ENCODE results near the gene CWH43.
"Not testable (repeated sequence)": the region's sequence is repeated elsewhere in the genome, so short reads cannot be mapped to it uniquely, and the experiment has no call there.

The CWH43 gene

GRCh38 chr4:48976041-48976440, 10.0 kb upstream of the CWH43 start:
- no peak for DNase-seq (ENCODE audit: low spot score)

DNA sequence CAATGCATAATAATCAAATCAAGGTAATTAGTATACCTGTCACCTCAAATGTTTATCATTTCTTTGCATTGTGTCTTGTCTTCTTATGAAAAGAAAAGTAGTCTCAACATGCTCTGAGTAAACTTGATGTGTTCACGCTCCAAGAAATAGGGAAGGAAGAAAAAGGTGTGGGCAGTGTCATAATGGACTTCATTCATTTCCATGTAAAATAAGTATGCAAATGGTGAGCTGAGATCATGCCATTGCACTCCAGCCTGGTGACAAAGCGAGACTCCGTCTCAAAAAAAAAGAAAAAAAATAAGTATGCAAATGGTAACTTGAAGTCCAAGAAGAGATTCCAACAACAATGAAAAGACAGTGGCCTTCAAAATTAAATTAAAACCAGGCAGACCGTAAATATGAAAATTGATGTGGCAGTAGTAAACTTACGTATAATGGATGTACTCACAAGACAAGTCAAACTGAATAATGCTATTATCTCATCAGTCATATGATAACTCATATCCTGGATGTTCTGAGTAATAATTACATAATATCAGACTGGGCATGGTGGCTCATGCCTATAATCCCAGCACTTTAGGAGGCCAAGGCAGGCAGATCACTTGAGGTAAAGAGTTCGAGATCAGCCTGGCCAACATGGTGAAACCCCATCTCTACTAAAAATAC, 6.0 kb upstream of the CWH43 start:
- DNase-seq (ENCODE audit: low spot score), result no peak

DNA sequence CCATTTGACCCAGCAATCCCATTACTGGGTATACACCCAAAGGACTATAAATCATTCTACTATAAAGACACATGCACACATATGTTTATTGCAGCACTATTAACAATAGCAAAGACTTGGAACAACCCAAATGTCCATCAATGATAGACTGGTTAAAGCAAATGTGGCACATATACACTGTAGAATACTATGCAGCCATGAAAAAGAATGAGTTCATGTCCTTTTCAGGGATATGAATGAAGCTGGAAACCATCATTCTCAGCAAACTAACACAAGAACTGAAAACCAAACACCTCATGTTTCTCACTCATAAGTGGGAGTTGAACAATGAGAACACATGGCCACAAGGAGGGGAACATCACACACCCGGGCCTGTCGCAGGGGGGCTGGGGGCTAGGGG, 2.1 kb upstream of the CWH43 start:
- DNase-seq (ENCODE audit: low spot score), result not testable (repeated sequence)

DNA sequence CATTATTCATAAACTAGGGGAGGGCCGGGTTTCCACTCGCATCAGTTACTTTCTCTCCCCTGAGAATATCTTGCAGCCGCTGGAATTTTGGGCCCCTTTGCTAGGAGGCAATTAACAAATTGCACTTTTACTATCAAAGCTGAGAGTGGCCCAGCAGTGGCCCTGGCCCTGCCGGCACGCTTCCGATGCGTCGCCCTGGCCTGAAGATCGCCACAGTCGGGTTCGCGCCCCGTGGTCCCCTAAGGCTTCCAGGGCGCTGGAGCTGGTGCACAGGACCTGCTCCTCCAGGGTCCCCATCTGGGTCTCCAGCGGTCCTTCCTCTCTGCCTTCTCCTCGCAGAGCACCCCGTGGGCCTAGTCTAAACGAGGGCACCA, 486 bp upstream of the CWH43 start:
- DNase-seq (ENCODE audit: low spot score), result no peak

GRCh38 chr4:48986654-48987164, 634 bp downstream of the CWH43 start:
- no peak for DNase-seq (ENCODE audit: low spot score)

- no peak for DNase-seq (ENCODE audit: low spot score)
Measured at GRCh38 chr4:48989461-48990203, 3.6 kb downstream of the CWH43 start.

GRCh38 chr4:48991357-48991756, 5.3 kb downstream of the CWH43 start:
- DNase-seq (ENCODE audit: low spot score), result no peak

DNA sequence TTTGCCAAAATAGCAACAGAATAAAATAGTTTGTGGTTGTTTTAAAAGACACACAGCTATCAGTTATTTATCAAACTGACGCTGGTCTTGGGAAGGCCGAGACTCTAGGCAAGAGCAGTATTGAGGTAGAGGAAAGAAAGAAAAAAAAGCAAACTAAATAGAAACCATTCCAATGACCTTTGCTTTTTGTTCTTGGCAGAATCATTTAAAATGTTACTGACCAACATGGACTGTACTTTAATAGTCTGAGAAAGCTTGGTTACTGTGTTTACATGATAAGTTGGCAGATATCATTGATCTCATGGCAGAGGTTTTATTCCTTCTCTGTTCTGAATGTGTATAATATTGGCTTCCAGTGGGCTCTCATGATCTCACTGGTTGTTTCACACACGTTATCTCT, 11.9 kb downstream of the CWH43 start:
- no peak for DNase-seq (ENCODE audit: low spot score)

DNA sequence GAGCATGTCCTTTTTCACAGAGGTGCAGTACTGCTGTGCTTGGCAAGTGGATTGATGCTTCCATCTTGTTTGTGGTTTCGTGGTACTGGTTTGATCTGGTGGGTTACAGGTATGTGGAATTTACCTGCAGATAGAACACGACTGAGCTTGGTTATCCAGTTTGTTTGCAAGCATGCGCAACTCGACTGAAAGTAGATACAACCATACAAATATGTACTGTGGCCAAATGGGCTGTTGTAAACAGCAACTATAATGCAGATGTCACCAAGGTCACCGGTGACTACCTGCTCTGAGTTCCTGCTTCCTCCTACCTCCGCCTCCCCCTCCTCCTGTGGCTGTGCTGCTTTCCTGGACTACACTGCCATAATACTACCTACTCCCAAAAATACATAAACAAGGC, 12.4 kb downstream of the CWH43 start:
- DNase-seq (ENCODE audit: low spot score), result no peak

- DNase-seq (ENCODE audit: low spot score), result no peak
Measured at GRCh38 chr4:49000806-49001205, 14.7 kb downstream of the CWH43 start.

GRCh38 chr4:49002931-49003330, 16.9 kb downstream of the CWH43 start:
- DNase-seq (ENCODE audit: low spot score), result no peak

GRCh38 chr4:49018718-49019295, 32.7 kb downstream of the CWH43 start:
- DNase-seq (ENCODE audit: low spot score), result no peak

- no peak for DNase-seq (ENCODE audit: low spot score)
Measured at GRCh38 chr4:49032440-49033161, 46.5 kb downstream of the CWH43 start.

DNA sequence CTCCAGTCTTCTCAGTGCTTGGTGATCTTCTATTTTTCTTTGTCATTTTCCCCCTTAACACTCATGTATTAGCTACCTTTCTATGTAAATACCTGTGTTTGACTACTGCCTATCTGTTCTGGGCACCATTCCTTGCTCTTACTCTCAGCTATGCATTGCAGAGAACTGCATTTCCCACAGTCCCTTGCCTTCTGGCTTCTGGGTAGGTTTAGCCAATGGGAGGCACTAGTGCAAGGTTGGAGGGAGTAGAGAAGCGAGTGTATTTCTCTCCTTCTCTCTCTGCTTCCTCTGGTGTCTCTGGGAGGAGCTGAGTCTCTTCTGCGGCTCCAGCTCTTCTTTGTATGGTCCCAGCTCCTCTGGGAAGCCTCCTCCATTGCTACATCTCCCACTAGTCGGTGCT, 50.5 kb downstream of the CWH43 start:
- no peak for DNase-seq (ENCODE audit: low spot score)

GRCh38 chr4:49044270-49044669, 58.2 kb downstream of the CWH43 start:
- DNase-seq (ENCODE audit: low spot score), result no peak

DNA sequence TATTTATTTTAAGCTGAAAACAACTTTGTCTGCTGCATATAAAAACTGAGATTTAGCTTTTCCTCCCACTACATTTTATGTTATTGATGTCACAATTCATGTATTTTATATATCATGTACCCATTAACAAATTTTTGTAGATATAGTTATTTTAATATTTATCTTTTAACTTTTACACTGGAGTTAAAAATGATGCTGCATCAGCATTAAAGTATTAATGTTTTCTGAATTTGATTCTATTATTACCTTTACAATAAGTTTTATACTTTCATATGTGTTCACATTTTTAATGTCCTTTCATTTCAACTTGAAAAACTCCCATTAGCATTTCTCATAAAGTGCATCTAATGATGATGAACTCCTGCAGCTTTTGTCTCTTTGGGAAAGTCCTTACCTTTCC, 72.2 kb downstream of the CWH43 start:
- DNase-seq (ENCODE audit: low spot score), result no peak

DNA sequence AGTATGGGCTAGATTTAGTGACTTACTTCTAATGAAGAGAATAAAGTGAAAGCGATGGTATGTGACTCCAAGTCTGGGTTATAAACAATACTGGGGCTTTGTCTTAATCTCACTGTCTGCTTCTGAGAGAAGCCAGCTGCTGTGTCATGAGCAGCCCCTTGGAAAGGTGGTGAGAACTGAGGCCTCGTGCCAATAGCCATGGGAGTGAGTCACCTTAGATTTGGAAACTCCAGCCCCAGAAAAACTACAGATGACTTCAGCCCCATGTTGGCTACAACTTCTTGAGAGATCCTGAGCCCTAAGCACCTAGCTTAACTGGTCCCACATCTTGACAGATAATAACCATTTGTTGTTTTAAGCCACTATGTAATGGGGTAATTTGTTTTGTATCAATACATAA, 77.6 kb downstream of the CWH43 start:
- no peak for DNase-seq (ENCODE audit: low spot score)

DNA sequence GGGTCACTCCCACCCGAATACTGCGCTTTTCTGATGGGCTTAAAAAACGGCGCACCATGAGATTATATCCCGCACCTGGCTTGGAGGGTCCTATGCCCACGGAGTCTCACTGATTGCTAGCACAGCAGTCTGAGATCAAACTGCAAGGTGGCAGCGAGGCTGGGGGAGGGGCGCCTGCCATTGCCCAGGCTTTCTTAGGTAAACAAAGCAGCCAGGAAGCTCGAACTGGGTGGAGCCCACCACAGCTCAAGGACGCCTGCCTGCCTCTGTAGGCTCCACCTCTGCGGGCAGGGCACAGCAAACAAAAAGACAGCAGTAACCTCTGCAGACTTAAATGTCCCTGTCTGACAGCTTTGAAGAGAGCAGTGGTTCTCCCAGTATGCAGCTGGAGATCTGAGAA, 86.1 kb downstream of the CWH43 start:
- not testable (repeated sequence) for DNase-seq (ENCODE audit: low spot score)

DNA sequence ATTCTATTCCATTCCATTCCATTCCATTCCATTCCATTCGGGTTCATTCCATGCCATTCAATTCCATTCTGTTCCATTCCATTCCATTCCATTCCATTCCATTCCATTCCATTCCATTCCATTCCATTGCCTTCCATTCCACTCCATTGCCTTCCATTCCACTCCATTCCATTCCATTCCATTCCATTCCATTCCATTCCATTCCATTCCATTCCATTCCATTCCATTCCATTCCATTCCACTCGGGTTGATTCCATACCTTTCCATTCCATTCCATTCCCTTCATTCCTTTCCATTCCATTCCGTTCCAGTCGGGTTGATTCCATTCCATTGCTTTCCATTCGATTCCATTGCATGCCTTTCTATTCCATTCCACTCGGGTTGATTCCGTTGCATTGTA, 105.8 kb downstream of the CWH43 start:
- DNase-seq (ENCODE audit: low spot score), result not testable (repeated sequence)

DNA sequence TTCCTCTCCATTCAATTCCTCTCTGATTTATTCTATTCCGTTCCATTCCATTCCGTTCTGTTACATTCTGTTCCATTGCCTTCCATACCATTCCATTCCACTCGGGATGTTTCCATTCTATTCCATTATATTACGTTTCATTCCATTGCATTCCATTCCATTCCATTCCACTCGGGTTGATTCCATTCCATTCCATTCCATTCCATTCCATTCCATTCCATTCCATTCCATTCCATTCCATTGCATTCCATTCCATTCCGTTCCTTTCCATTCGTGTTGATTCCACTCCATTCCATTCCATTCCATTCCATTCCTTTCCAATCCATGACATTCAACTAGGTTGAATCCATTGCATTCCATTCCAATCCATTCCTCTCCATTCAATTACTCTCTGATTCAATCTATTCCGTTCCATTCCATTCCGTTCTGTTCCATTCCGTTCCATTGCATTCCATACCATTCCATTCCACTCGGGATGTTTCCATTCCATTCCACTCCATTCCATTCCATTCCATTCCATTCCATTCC, 106.6 kb downstream of the CWH43 start:
- not testable (repeated sequence) for DNase-seq (ENCODE audit: low spot score)

DNA sequence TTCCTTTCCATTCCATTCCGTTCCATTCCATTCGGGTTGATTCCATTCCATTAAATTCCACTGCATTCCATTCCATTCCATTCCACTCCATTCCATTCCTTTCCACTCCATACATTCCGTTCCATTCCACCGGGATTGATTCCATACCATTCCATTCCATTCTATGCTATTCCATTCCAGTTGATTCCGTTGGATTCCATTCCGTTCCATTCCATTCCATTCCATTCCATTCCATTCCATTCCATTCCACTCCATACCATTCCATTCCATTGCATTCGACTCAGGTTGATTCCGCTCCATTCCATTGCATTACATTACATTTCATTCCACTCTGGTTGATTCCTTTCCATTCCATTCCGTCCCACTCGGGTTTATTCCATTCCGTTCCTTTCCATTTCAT, 110.1 kb downstream of the CWH43 start:
- not testable (repeated sequence) for DNase-seq (ENCODE audit: low spot score)

DNA sequence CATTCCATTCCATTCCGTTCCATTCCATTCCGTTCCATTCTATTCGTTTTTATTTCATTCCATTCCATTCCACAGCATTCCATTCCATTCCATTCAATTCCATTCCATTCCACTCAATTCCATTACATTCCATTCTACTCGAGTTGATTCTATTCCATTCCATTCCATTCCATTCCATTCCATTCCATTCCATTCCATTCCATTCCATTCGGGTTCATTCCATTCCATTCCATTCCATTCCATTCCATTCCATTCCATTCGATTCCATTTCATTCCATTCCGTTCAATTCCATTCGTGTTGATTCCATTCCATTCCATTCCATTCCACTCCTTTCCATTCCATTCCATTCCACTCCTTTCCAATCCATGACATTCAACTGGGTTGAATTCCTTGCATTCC, 110.6 kb downstream of the CWH43 start:
- not testable (repeated sequence) for DNase-seq (ENCODE audit: low spot score)

Measured in hematopoietic multipotent progenitor cell treated with erythropoietin and hydrocortisone succinate and interleukin-3 and kit ligand, for 17 days (in vitro differentiated cells).